ENCODE results near the gene CDKN2D.
"Not testable (repeated sequence)": the region's sequence is repeated elsewhere in the genome, so short reads cannot be mapped to it uniquely, and the experiment has no call there.

DNA sequence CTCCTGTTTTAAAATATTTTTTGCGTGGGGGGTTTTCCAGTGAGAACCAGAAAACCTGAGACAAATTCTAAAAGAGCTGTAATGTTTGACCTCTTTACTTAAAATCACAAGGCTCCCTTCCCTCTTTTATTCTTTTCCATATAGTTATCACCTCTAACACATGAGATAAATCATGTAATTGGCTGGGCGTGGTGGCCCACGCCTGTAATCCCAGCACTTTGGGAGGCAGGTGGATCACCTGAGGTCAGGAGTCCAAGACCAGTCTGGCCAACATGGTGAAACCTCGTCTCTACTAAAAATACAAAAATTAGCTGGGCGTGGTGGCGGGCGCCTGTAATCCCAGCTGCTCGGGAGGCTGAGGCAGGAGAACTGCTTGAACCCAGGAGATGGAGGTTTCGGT, 17.8 kb downstream of the CDKN2D start:
- TF ChIP-seq, protein P1, sequence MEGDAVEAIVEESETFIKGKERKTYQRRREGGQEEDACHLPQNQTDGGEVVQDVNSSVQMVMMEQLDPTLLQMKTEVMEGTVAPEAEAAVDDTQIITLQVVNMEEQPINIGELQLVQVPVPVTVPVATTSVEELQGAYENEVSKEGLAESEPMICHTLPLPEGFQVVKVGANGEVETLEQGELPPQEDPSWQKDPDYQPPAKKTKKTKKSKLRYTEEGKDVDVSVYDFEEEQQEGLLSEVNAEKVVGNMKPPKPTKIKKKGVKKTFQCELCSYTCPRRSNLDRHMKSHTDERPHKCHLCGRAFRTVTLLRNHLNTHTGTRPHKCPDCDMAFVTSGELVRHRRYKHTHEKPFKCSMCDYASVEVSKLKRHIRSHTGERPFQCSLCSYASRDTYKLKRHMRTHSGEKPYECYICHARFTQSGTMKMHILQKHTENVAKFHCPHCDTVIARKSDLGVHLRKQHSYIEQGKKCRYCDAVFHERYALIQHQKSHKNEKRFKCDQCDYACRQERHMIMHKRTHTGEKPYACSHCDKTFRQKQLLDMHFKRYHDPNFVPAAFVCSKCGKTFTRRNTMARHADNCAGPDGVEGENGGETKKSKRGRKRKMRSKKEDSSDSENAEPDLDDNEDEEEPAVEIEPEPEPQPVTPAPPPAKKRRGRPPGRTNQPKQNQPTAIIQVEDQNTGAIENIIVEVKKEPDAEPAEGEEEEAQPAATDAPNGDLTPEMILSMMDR (conservative IDR thresholded peaks at IDR 0.05; ENCODE audit: low read depth, low read length), result not testable (repeated sequence)
- not testable (repeated sequence) for TF ChIP-seq EZH2 (IDR thresholded peaks at IDR 0.05; ENCODE audit: low read length, unreplicated experiment)
